Measurements from ENCODE around the gene RNF126.

DNA sequence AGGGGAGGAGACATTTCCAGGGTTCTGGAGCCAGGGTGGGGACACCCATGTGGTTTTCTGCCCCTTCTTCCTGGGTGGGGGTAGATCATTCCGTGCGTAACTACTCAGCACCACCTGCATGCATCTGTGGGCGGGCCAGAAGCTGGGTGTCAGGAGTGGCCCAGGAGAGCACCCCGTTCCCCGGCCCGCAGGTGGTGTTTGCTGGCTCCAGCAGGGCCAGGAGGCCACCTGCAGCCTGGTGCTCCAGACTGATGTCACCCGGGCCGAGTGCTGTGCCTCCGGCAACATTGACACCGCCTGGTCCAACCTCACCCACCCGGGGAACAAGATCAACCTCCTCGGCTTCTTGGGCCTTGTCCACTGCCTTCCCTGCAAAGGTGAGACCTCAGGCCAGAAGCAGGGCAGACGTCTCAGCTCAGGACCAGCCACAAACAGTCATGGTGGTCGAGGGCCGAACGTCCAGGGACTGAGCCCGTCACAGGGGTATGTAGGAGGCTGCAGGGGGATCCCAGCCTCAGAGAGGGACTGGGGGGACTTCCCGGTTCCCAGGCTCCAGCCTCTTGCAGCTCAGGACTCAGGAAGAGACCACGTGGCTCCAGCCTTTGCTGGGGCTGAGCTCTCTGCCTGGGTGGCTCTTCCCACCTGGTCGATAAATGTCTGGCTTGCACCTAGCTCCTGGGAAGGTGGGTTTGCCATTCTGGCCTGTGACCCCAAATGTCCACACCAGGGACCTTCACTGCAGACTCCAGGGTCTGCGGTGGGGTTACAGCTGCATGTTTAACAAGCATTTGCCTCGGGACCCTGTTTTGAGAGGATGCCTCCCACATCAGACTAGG is 14.8 kb upstream of the RNF126 start:
- no peak for TF ChIP-seq CREB1 (IDR thresholded peaks at IDR 0.05; ENCODE audit: low read depth)
- TF ChIP-seq CEBPB (IDR thresholded peaks at IDR 0.05), result no peak
- TF ChIP-seq, protein P1, sequence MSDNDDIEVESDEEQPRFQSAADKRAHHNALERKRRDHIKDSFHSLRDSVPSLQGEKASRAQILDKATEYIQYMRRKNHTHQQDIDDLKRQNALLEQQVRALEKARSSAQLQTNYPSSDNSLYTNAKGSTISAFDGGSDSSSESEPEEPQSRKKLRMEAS (IDR thresholded peaks at IDR 0.05), result peak; percentile 4; the same call in 1 of the 2 replicates
- TF ChIP-seq TAF1 (IDR thresholded peaks at IDR 0.05; ENCODE audit: low read depth), result no peak
- TF ChIP-seq, protein P2, sequence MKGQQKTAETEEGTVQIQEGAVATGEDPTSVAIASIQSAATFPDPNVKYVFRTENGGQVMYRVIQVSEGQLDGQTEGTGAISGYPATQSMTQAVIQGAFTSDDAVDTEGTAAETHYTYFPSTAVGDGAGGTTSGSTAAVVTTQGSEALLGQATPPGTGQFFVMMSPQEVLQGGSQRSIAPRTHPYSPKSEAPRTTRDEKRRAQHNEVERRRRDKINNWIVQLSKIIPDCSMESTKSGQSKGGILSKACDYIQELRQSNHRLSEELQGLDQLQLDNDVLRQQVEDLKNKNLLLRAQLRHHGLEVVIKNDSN (IDR thresholded peaks at IDR 0.05), result no peak
- TF ChIP-seq RAD21 (IDR thresholded peaks at IDR 0.05; ENCODE audit: low read depth), result no peak
- TF ChIP-seq, protein P3, sequence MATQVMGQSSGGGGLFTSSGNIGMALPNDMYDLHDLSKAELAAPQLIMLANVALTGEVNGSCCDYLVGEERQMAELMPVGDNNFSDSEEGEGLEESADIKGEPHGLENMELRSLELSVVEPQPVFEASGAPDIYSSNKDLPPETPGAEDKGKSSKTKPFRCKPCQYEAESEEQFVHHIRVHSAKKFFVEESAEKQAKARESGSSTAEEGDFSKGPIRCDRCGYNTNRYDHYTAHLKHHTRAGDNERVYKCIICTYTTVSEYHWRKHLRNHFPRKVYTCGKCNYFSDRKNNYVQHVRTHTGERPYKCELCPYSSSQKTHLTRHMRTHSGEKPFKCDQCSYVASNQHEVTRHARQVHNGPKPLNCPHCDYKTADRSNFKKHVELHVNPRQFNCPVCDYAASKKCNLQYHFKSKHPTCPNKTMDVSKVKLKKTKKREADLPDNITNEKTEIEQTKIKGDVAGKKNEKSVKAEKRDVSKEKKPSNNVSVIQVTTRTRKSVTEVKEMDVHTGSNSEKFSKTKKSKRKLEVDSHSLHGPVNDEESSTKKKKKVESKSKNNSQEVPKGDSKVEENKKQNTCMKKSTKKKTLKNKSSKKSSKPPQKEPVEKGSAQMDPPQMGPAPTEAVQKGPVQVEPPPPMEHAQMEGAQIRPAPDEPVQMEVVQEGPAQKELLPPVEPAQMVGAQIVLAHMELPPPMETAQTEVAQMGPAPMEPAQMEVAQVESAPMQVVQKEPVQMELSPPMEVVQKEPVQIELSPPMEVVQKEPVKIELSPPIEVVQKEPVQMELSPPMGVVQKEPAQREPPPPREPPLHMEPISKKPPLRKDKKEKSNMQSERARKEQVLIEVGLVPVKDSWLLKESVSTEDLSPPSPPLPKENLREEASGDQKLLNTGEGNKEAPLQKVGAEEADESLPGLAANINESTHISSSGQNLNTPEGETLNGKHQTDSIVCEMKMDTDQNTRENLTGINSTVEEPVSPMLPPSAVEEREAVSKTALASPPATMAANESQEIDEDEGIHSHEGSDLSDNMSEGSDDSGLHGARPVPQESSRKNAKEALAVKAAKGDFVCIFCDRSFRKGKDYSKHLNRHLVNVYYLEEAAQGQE (IDR thresholded peaks at IDR 0.05; ENCODE audit: low read depth), result no peak
- no peak for TF ChIP-seq YY1 (IDR thresholded peaks at IDR 0.05; ENCODE audit: low read depth)
- no peak; the same call in 1 of the 2 replicates for TF ChIP-seq EP300 (IDR thresholded peaks at IDR 0.05; ENCODE audit: borderline replicate concordance)
- TF ChIP-seq NFIC (IDR thresholded peaks at IDR 0.05), result no peak
- no peak for TF ChIP-seq EGR1 (IDR thresholded peaks at IDR 0.05)
- no peak for TF ChIP-seq TEAD4 (IDR thresholded peaks at IDR 0.05)

Data from Ishikawa (cell line).